ENCODE results near the gene PKD1L1. TPM values are rescaled to one million over a fixed set of nuclear protein-coding genes. Genes with fewer than 3 reads are reported as not detected.

PKD1L1 gene
- total RNA-seq (2022) (0.24 and 0.49 TPM in 2 replicates), Bru-seq, nascent RNA (percentile 26 among the genes with signal in this experiment), BruChase-seq, experiment 1, labeled RNA remaining after a 6-hour chase (percentile 29 among the genes with signal in this experiment), BruChase-seq, experiment 2, labeled RNA remaining after a 2-hour chase (percentile 25 among the genes with signal in this experiment)
- long read RNA-seq: 0 reads

DNA sequence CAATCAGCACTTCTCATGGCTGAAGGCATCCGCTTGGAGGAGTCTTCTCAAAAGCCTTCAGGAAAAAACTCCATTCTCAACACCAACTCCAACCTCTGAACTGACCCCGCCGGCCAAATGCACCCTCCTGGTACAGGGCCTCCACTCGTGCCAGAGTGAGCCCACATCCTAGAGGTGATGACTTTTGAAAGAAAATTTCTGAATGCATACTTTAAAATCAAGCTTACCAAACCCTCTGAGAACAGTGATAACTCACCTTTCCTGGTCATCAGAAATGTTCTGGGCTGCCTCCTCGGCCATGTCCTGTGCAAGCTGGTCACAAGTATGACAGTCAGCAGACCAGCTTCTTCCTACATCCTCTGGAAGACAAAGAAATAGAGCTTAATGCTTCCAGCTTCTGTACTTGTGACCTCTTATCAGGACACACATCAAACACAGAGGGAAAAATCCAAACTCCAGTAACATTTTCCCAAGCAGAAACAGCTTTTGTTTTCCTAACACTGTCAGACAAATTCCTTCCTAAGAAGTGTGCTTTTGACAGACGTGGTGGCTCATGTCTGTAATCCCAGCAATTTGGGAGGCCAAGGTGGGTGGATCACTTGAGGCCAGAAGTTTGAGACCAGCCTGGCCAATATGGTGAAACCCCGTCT lies at the start of gene PKD1L1:
TSS of gene PKD1L1 (minus strand) at position 326 of the 650 bp plus-strand sequence. CDS start at position 300, 26 bp downstream.
- H3K27me3 Mint-ChIP-seq (ENCODE audit: unreplicated experiment): no peaks in the 10 kb centered on the region
- BruUV-seq (replicated peaks): no TSS peak
- H3K9me3 Mint-ChIP-seq (ENCODE audit: low read depth, unreplicated experiment): no peaks in the 10 kb centered on the region
- no peak for DNase-seq
- CTCF ChIA-PET: interaction anchor here (0.6 to 1.5 kb wide), 2 partner anchors 12 to 21 kb away, joined by 3 to 5 read pairs; no protein-coding TSS in a partner anchor
- intact Hi-C loops (cut with micrococcal nuclease; ENCODE audit: unreplicated experiment): no loop called here
- no peaks in the 10 kb centered on the region for H3K36me3 Mint-ChIP-seq (ENCODE audit: insufficient read depth, unreplicated experiment)
- no peak for TF ChIP-seq CTCF (IDR thresholded peaks at IDR 0.05; ENCODE audit: unreplicated experiment)
- no peak within 1 kb of the TSS for H3K4me3 Mint-ChIP-seq (ENCODE audit: low read depth, unreplicated experiment)
- H3K27ac Mint-ChIP-seq (ENCODE audit: unreplicated experiment): no peak within 1 kb of the TSS
- H3K4me1 Mint-ChIP-seq (ENCODE audit: low read depth, unreplicated experiment): no peaks in the 10 kb centered on the region

- peaks cover 7% of the 10 kb centered on the region for H3K9me3 Mint-ChIP-seq (ENCODE audit: low read depth, unreplicated experiment)
- no peak for TF ChIP-seq CTCF (IDR thresholded peaks at IDR 0.05; ENCODE audit: unreplicated experiment)
- peak overlapping the region; percentile 77 for H3K4me3 Mint-ChIP-seq (ENCODE audit: low read depth, unreplicated experiment)
- peaks cover 37% of the 10 kb centered on the region for H3K4me1 Mint-ChIP-seq (ENCODE audit: low read depth, unreplicated experiment)
- peaks cover 12% of the 10 kb centered on the region for H3K36me3 Mint-ChIP-seq (ENCODE audit: insufficient read depth, unreplicated experiment)
- BruUV-seq (replicated peaks): no TSS peak
- no peaks in the 10 kb centered on the region for H3K27me3 Mint-ChIP-seq (ENCODE audit: unreplicated experiment)
- DNase-seq: no peak
- intact Hi-C loops (cut with micrococcal nuclease; ENCODE audit: unreplicated experiment): loop anchor here (2.0 to 5.0 kb wide), 4 partner anchors 45 to 255 kb away; partner anchors contain the start of genes C7orf57 and UPP1
- peak overlapping the region; percentile 76 for H3K27ac Mint-ChIP-seq (ENCODE audit: unreplicated experiment)
- CTCF ChIA-PET: interaction anchor here (1.0 to 1.6 kb wide), 9 partner anchors 8 to 162 kb away, joined by 3 to 49 read pairs (median 7); partner anchors contain the start of gene UPP1
Observed at GRCh38 chr7:47992446-47992845, 44.2 kb upstream of the PKD1L1 start.

DNA sequence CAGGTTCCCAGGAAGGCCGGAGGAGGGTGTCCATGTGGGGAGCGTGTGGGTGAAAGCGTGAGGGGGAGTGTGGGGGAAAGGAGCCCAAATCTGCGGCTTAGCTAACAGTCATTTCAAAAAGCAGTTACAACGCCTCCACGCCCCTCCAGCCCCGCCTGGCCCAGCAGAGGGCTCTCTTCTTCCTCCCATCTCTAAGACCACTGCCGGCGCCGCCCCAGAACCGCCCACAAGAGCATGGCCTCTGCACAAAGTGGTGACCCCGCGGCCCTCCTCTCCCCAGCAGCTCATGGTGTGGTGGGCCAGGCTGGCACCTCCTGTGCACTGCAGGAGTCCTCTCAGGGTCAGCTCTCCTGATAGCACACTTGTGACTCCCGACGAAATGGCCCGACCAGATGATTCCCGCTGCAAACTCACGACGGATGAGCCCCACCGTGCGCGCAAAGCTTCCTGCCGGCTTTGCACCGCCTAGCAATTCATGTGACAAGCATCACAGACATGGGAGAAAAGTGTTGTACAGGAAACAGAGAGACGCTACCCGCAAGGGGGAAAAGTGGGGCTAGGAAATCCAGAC lies 43.6 kb upstream of the PKD1L1 start:
- peaks cover 12% of the 10 kb centered on the region for H3K36me3 Mint-ChIP-seq (ENCODE audit: insufficient read depth, unreplicated experiment)
- peaks cover 7% of the 10 kb centered on the region for H3K9me3 Mint-ChIP-seq (ENCODE audit: low read depth, unreplicated experiment)
- peak overlapping the region; percentile 77 for H3K4me3 Mint-ChIP-seq (ENCODE audit: low read depth, unreplicated experiment)
- peaks cover 37% of the 10 kb centered on the region for H3K4me1 Mint-ChIP-seq (ENCODE audit: low read depth, unreplicated experiment)
- CTCF ChIA-PET: interaction anchor here (1.0 to 1.6 kb wide), 11 partner anchors 9 to 163 kb away, joined by 3 to 49 read pairs (median 6); partner anchors contain the start of gene UPP1
- BruUV-seq (replicated peaks): no TSS peak
- H3K27ac Mint-ChIP-seq (ENCODE audit: unreplicated experiment): peak overlapping the region; percentile 76
- H3K27me3 Mint-ChIP-seq (ENCODE audit: unreplicated experiment): no peaks in the 10 kb centered on the region
- intact Hi-C loops (cut with micrococcal nuclease; ENCODE audit: unreplicated experiment): loop anchor here (1.0 to 5.0 kb wide), 5 partner anchors 45 to 255 kb away; partner anchors contain the start of genes C7orf57 and UPP1
- DNase-seq: peak; percentile 94
- TF ChIP-seq CTCF (IDR thresholded peaks at IDR 0.05; ENCODE audit: unreplicated experiment): peak; percentile 82

DNA sequence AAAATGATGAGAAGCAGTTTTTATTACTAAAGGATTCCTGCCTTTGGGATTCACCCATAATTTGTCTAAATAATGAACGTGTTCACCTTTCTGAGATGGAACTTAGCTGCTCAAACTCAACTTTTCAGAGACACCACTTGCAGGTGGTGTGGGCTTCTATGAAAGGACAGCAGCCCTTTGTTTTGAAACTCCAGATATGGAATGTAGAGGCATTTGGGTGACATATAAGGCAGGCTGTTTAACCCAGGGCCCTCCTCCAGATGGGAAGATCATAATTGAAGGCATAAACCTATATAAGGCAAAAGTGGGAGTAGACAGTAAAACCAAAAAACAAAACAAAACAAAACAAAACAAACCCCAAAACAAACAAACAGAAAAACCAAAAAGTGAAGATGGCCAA lies 43.0 kb upstream of the PKD1L1 start:
- H3K27ac Mint-ChIP-seq (ENCODE audit: unreplicated experiment): peak overlapping the region; percentile 76
- H3K9me3 Mint-ChIP-seq (ENCODE audit: low read depth, unreplicated experiment): peaks cover 7% of the 10 kb centered on the region
- no TSS peak for BruUV-seq (replicated peaks)
- DNase-seq: no peak
- intact Hi-C loops (cut with micrococcal nuclease; ENCODE audit: unreplicated experiment): loop anchor here (1.0 to 5.0 kb wide), 4 partner anchors 46 to 256 kb away; partner anchors contain the start of gene C7orf57
- peaks cover 12% of the 10 kb centered on the region for H3K36me3 Mint-ChIP-seq (ENCODE audit: insufficient read depth, unreplicated experiment)
- TF ChIP-seq CTCF (IDR thresholded peaks at IDR 0.05; ENCODE audit: unreplicated experiment): no peak
- no peaks in the 10 kb centered on the region for H3K27me3 Mint-ChIP-seq (ENCODE audit: unreplicated experiment)
- H3K4me3 Mint-ChIP-seq (ENCODE audit: low read depth, unreplicated experiment): peak overlapping the region; percentile 77
- CTCF ChIA-PET: interaction anchor here (1.0 to 1.6 kb wide), 9 partner anchors 9 to 164 kb away, joined by 3 to 49 read pairs (median 7); partner anchors contain the start of gene UPP1
- H3K4me1 Mint-ChIP-seq (ENCODE audit: low read depth, unreplicated experiment): peaks cover 37% of the 10 kb centered on the region

Measured in Calu3 (cell line).